Muscle of leg (tissue), 11 donors: Measurements from ENCODE around the gene NOX4. TPM values are rescaled to one million over a fixed set of nuclear protein-coding genes. Genes with fewer than 3 reads are reported as not detected.
"Not testable (repeated sequence)": the region's sequence is repeated elsewhere in the genome, so short reads cannot be mapped to it uniquely, and the experiment has no call there.

ENCODE experiments used
- DNase-seq: peaks from one replicate; pipeline ENCODE4 v3.0.0; 2013
- H3K27ac ChIP-seq: one replicate; pipeline ENCODE4 v1.5.1; 2013; ENCODE audit warnings: mild to moderate bottlenecking, low read length, control low read depth
- H3K27me3 ChIP-seq: one replicate; pipeline ENCODE4 v1.6.1; 2013; ENCODE audit warnings: low read length; ENCODE audit not compliant: control insufficient read depth, insufficient read depth
- H3K36me3 ChIP-seq: one replicate; pipeline ENCODE4 v1.6.1; 2013; ENCODE audit warnings: low read length; ENCODE audit not compliant: control insufficient read depth, insufficient read depth
- H3K4me1 ChIP-seq: one replicate; pipeline ENCODE4 v1.6.1; 2013; ENCODE audit warnings: low read length; ENCODE audit not compliant: control insufficient read depth, insufficient read depth
- H3K4me3 ChIP-seq: one replicate; pipeline ENCODE4 v1.5.1; 2013; ENCODE audit warnings: low read length, control low read depth
- H3K9me3 ChIP-seq: replicated peaks from 2 replicates; pipeline ENCODE4 v1.6.1; 2013; ENCODE audit warnings: low read depth, low read length; ENCODE audit not compliant: control insufficient read depth
- WGBS: methylation state at CpG from one replicate; pipeline ENCODE4 v1.1.5; 2013; ENCODE audit warnings: missing lambda C conversion rate; ENCODE audit not compliant: insufficient coverage; 5-methylcytosine and 5-hydroxymethylcytosine counted together
- polyA plus RNA-seq, 8 donors: library from polyadenylated mRNA; unstranded; fragments of 120-200 nt; gene quantifications; one replicate each; pipeline versions ENCODE4 v1.2.1 to v1.2.3, GENCODE V29; 2013; ENCODE audit warnings: inconsistent platforms in 1 of 8, low replicate concordance in 1 of 8; ENCODE audit not compliant: insufficient read length in 8 of 8, insufficient read depth in 1 of 8
- total RNA-seq: library from RNA; stranded (reverse); fragments of 120-200 nt; gene quantifications from one replicate; pipeline ENCODE4 v1.2.4, GENCODE V29; 2013

Gene NOX4
- total and polyA plus RNA-seq, 9 donors: 1.7 to 3.7 (median 2.8) TPM

DNA sequence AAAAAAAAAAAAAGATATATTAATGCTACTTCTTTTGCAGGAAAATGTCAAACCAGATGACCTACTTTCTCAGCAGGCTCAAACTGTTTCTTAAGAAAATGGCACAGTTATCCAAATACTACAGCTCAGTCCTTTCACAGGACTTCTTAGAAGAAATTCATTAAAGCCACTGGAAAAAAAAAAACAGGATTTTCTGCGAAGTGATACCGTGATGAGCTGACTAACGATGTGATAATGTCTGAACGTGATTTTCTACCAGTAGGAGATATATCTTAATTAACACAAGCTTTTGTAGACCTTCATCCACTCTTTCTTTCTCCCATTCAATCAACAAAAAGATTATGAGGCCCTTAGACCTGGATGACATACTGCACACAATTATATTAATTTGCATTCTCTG, 132.4 kb downstream of the NOX4 start:
- H3K27ac ChIP-seq: no peak overlapping the region
- H3K4me3 ChIP-seq: no peak overlapping the region
- H3K27me3 ChIP-seq: no peaks in the 10 kb centered on the region
- H3K9me3 ChIP-seq: no peaks in the 10 kb centered on the region
- DNase-seq: no peak
- no peaks in the 10 kb centered on the region for H3K4me1 ChIP-seq
- H3K36me3 ChIP-seq: no peaks in the 10 kb centered on the region
- WGBS: no CpG with 5 or more reads among the region's 4 CpGs

DNA sequence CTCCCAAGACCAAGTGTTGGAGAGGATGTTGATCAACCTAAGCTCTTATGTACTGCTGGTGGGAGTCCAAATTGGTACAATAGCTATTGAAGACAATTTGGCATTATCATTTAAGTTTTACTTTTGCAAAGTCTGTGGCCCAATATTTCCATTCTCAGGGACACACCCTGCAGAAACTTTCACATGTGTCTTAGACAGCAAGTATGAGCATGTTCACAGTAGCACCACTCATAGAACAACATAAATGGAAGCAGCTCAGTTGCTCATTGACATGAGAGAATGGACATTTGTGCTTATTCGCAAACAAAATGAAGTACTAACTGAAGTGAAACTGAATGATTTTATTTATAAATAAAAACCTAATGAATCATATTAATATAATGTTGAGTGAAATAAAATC, 135.5 kb downstream of the NOX4 start:
- Histone ChIP-seq H3K9me3 (no peaks in the 10 kb centered on the region), H3K27me3 (no peaks in the 10 kb centered on the region), H3K36me3 (no peaks in the 10 kb centered on the region), H3K4me3 (no peak overlapping the region), H3K4me1 (no peaks in the 10 kb centered on the region), H3K27ac (no peak overlapping the region)
- WGBS: no CpG with 5 or more reads among the region's 1 CpG
- no peak for DNase-seq

DNA sequence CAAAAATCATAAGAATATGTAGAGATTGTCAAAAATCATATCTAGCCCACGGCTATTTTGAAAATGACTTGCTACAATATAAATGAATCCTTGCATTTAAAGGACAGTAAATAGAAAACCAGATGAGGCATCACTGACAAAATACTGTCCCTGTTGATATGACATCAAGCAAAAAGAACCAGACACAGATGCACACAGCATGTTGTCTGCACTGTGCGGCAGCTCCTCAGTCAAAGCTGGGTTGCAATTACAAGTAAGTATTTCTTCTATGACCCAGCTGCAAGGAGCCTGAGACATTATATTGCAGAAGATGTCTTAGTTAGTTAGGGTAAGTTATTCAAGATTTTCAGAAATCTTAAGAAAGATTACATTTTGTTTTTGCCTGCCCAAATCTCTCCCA, 136.7 kb downstream of the NOX4 start:
- no CpG with 5 or more reads among the region's 2 CpGs for WGBS
- H3K4me1 ChIP-seq, H3K27me3 ChIP-seq, H3K27ac ChIP-seq, H3K4me3 ChIP-seq, H3K36me3 ChIP-seq, H3K9me3 ChIP-seq, DNase-seq: not testable (repeated sequence)

DNA sequence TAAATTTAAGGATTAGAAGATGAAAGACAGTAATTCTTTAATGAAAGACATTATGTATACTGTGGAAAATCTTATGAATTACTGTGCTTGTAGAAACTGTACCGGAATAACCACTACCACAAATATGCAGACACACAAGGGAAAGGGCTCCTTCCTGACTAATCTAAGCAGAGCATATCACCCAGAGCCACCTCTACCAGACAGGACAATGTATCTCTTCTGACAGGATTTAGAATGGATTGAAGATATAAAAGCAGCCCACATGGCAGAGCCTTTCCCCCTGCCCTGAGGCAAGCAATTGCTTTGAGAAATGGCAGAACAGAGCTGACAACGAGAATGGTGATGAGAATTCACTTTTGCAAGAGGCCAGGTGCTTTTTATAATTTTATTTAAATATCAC, 144.1 kb downstream of the NOX4 start:
- no peaks in the 10 kb centered on the region for H3K9me3 ChIP-seq
- H3K27me3 ChIP-seq: no peaks in the 10 kb centered on the region
- DNase-seq: no peak
- no peak overlapping the region for H3K27ac ChIP-seq
- H3K4me1 ChIP-seq: no peaks in the 10 kb centered on the region
- H3K4me3 ChIP-seq: no peak overlapping the region
- no CpG with 5 or more reads among the region's 2 CpGs for WGBS
- H3K36me3 ChIP-seq: no peaks in the 10 kb centered on the region

DNA sequence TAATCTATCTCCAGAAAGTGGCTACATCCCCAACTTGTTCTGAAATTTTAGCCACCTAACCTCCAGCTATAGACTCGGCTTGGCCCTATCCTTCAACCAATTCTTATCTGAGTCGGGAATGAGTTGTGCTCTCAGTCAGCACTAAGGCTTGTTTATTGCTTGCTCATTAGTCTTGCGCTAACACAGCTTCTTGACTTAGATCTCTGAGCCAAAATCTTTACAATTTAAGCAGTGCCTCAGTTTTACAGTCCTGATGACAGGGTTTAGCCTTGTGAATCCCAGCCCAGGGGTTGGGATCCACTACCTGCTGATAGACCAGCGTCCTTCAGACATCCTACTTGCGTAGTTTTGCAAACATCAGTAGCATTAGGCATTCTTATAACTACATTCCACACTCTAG, 144.6 kb downstream of the NOX4 start:
- DNase-seq: no peak
- no peaks in the 10 kb centered on the region for H3K27me3 ChIP-seq
- H3K4me3 ChIP-seq: no peak overlapping the region
- no peaks in the 10 kb centered on the region for H3K9me3 ChIP-seq
- H3K27ac ChIP-seq: no peak overlapping the region
- no peaks in the 10 kb centered on the region for H3K36me3 ChIP-seq
- WGBS: 91% methylated on average over 1 of the region's 5 CpGs
- no peaks in the 10 kb centered on the region for H3K4me1 ChIP-seq

DNA sequence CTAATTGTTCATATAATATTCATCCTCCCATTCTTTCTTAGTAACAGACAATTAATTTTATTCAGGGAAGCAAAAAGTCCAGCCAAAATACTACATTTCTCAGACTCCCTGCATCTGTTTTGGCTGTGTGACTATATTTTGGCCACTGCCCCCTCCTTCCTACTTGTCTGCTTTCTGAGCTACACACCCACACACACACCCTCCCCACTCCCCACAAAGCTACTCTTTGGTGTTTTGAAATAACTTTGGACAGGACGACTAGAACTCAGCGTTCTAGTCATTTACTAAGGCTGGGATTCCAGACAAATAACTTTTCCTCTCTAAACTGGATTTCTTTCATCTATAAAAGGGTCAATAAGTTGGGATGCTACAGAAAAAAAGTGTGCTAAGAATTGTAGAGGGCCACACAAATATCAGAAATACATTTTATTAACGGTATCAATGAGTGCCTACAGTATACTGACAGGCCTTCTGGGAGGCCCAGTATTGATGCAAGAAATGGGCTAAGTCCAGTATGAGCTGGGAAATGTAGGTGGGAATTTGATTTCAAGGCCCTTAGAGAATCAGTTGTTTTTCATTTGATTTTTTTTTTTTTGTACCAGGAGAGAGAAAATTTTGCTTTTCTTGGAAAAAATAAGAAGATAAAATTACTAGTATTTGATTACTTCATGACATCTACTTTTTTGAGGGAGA, 148.1 kb downstream of the NOX4 start:
- H3K27ac ChIP-seq, H3K36me3 ChIP-seq, H3K27me3 ChIP-seq, H3K4me3 ChIP-seq, H3K9me3 ChIP-seq, H3K4me1 ChIP-seq: not testable (repeated sequence)
- no CpG with 5 or more reads among the region's 3 CpGs for WGBS
- peak; percentile 27 for DNase-seq

DNA sequence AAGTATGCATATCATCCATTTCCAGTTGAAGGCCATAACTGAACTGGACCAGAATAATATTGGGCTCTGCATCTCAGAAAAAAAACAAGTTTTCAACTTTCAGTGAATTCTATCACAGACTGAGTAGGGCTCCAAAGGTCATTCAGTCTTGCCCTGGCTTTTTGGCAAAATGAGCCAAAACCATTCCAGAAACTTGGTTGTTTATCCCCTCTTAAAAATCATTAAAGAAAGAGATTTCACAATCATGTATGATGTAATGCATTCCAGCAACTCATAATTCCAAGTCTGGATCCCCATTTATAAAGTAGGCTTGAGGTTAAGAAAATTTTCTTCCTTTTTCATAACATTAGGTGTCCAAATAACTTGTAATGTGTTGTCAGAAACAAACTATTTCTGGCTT, 150.7 kb downstream of the NOX4 start:
- not testable (repeated sequence) for H3K9me3 ChIP-seq, H3K36me3 ChIP-seq, H3K4me1 ChIP-seq, H3K4me3 ChIP-seq, H3K27ac ChIP-seq, H3K27me3 ChIP-seq
- DNase-seq: peak; percentile 17

DNA sequence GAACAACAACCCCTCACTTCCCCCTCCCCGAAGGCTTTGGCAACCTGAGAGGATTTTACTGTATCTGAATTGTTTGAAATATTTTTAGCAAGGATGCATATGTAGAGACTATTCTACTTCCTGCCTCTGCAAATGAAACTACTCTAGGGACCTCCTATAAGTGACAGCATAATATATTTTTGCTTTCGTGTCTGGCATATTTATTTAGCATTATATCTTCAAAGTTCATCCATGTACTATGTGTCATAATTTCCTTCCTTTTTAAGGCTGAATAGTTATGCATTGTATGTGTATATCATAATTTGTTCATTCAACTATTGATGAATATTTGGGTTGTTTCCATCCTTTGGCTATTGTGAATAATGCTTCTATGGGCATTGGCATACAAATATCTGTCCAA, 153.1 kb downstream of the NOX4 start:
- H3K9me3 ChIP-seq, H3K27me3 ChIP-seq, H3K4me1 ChIP-seq, H3K27ac ChIP-seq, H3K36me3 ChIP-seq, H3K4me3 ChIP-seq: not testable (repeated sequence)
- no CpG with 5 or more reads among the region's 2 CpGs for WGBS
- peak; percentile 5 for DNase-seq

DNA sequence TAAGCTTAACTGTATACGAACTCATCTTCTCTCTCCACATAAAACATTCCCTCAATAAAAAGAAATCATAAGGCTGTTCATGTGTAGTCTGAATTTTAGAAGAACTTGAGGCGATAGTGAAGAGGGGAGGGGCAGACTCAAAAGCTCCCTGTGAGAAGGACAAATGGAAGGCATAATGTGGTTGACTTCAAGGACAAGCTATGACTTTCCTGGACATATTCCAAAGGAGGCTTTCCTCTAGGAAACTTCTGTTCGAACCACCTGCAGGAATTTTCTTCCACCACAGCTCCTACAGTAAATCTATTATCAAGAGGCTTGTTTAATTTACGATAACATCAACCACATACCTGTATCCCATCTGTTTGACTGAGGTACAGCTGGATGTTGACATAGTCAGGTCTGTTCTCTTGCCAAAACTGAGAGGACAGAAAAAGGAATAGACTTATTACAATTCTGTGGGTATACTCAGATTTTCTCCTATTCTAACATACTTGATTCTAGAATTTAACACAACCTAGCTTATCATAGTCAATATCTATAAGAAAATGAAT, 154.0 kb downstream of the NOX4 start:
- H3K27me3 ChIP-seq, H3K4me3 ChIP-seq, H3K9me3 ChIP-seq, H3K27ac ChIP-seq, H3K36me3 ChIP-seq, H3K4me1 ChIP-seq: not testable (repeated sequence)
- DNase-seq: peak; percentile 12
- WGBS: 60% methylated on average over 1 of the region's 4 CpGs

DNA sequence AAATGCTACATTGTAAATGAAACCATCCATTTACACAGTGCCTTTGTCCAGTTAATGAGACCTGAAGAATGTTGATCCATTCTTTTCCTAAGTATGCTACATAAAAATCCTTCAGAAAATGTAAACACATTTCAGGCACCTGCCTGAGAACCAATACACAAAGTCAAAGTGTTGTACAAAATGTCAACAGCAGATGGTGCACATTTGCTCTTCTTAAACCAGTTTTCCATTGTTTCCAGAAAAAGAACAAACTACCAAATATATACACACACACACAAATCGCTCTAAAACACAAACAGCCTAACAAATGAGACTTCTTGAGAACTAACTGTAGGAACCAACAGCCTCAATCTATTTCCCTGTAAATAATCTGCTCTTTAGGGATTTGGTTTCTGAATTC, 157.5 kb downstream of the NOX4 start:
- not testable (repeated sequence) for H3K27ac ChIP-seq, H3K27me3 ChIP-seq, H3K4me3 ChIP-seq, H3K4me1 ChIP-seq, H3K36me3 ChIP-seq, H3K9me3 ChIP-seq
- DNase-seq: peak; percentile 23
- WGBS: no CpG with 5 or more reads among the region's 1 CpG

DNA sequence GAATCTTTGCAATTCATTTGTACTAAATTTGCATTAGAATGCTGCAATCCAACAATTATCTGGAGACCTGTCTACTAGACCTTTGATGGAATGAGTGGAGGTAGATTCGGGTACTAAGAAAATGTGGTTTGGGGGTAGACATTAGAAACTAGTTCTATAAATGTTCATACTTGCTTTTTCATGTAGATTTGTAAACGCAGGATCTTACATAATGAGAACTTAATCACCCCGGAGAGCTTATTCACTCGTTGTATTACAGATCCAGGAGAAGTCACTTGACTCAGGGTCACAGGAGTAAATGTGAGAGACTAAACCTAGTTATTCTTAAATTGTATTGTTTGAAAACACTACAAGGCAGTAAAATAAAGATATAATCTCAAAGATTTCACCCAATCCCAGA, 159.2 kb downstream of the NOX4 start:
- WGBS: no CpG with 5 or more reads among the region's 4 CpGs
- not testable (repeated sequence) for H3K36me3 ChIP-seq, H3K4me1 ChIP-seq, H3K27ac ChIP-seq, H3K4me3 ChIP-seq, H3K9me3 ChIP-seq, H3K27me3 ChIP-seq, DNase-seq
